Left ventricle myocardium inferior (tissue), 1 donor: ENCODE data around the gene TEC. TPM values are rescaled to one million over a fixed set of nuclear protein-coding genes. Genes with fewer than 3 reads are reported as not detected.

ENCODE experiments used
- DNase-seq: peaks from one replicate; pipeline ENCODE4 v3.0.0-alpha.2; 2020
- H3K27ac ChIP-seq: fragments of 200-600 bp; replicated peaks from 2 replicates; pipeline ENCODE4 v1.8.0; 2021
- H3K27me3 ChIP-seq: fragments of 200-600 bp; 2 replicates; pipeline ENCODE4 v1.8.0; 2021; ENCODE audit warnings: low read depth
- H3K36me3 ChIP-seq: fragments of 200-600 bp; 2 replicates; pipeline ENCODE4 v1.8.0; 2021
- H3K4me1 ChIP-seq: fragments of 200-600 bp; 2 replicates; pipeline ENCODE4 v1.8.0; 2021
- H3K4me3 ChIP-seq: fragments of 200-600 bp; 2 replicates; pipeline ENCODE4 v1.8.0; 2021; ENCODE audit warnings: mild to moderate bottlenecking, moderate library complexity
- H3K9me3 ChIP-seq: fragments of 200-600 bp; replicated peaks from 2 replicates; pipeline ENCODE4 v1.8.0; 2021
- CTCF ChIP-seq: fragments of 200-600 bp; IDR thresholded peaks from 2 replicates; pipeline ENCODE4 v1.8.0; 2021; ENCODE audit warnings: antibody characterized with exemption, mild to moderate bottlenecking, borderline replicate concordance
- intact Hi-C: fragments of 100-400 bp; cut with micrococcal nuclease; formaldehyde crosslinking; loops from one replicate; pipeline ENCODE4 v1.11.0; 2022
- total RNA-seq: library from RNA; stranded (reverse); fragmentation: NEBNext Ultra II Directional; extraction: Animal tissue kit (Norgen Biotek cat#: 25700); gene quantifications from one replicate; pipeline ENCODE4 v1.2.1, GENCODE V29; 2021
- donor health status: DM: no; HTN: yes; CAD: no; lungs with severe emphysema.

The TEC gene
- total RNA-seq, 1 donor from 2014 or later = 1.9 TPM

- no peaks in the 10 kb centered on the region for H3K36me3 ChIP-seq
- intact Hi-C loops = no loop called here
- H3K9me3 ChIP-seq = no peaks in the 10 kb centered on the region
- TF ChIP-seq CTCF = no peak
- DNase-seq = no peak
- H3K4me1 ChIP-seq = no peaks in the 10 kb centered on the region
- H3K27ac ChIP-seq = no peak overlapping the region
- no peak overlapping the region for H3K4me3 ChIP-seq
- H3K27me3 ChIP-seq = no peaks in the 10 kb centered on the region
These were observed 73.8 kb downstream of the TEC start for GRCh38 chr4:48195853-48196252.

- intact Hi-C loops = no loop called here
- Histone ChIP-seq H3K36me3 (no peaks in the 10 kb centered on the region), H3K27ac (no peak overlapping the region), H3K9me3 (no peaks in the 10 kb centered on the region), H3K4me3 (no peak overlapping the region), H3K27me3 (no peaks in the 10 kb centered on the region), H3K4me1 (no peaks in the 10 kb centered on the region)
- DNase-seq = no peak
- no peak for TF ChIP-seq CTCF
These were observed 74.3 kb downstream of the TEC start for GRCh38 chr4:48195374-48195773.

- TF ChIP-seq CTCF = no peak
- H3K4me1 ChIP-seq = no peaks in the 10 kb centered on the region
- no peaks in the 10 kb centered on the region for H3K27me3 ChIP-seq
- no peaks in the 10 kb centered on the region for H3K9me3 ChIP-seq
- no peaks in the 10 kb centered on the region for H3K36me3 ChIP-seq
- H3K4me3 ChIP-seq = no peak overlapping the region
- no peak for DNase-seq
- no peak overlapping the region for H3K27ac ChIP-seq
- intact Hi-C loops = no loop called here
These were observed 74.7 kb downstream of the TEC start for GRCh38 chr4:48194971-48195370.

GRCh38 chr4:48193921-48194468 is 75.6 kb downstream of the TEC start:
- no peaks in the 10 kb centered on the region for H3K27me3 ChIP-seq
- no peak for TF ChIP-seq CTCF
- H3K9me3 ChIP-seq = no peaks in the 10 kb centered on the region
- H3K4me3 ChIP-seq = no peak overlapping the region
- H3K27ac ChIP-seq = no peak overlapping the region
- no peak for DNase-seq
- no peaks in the 10 kb centered on the region for H3K4me1 ChIP-seq
- H3K36me3 ChIP-seq = no peaks in the 10 kb centered on the region
- intact Hi-C loops = no loop called here

GRCh38 chr4:48193096-48193836 is 76.4 kb downstream of the TEC start:
- Histone ChIP-seq H3K36me3 (no peaks in the 10 kb centered on the region), H3K27me3 (no peaks in the 10 kb centered on the region), H3K9me3 (no peaks in the 10 kb centered on the region), H3K4me3 (no peak overlapping the region), H3K27ac (no peak overlapping the region), H3K4me1 (no peaks in the 10 kb centered on the region)
- TF ChIP-seq CTCF = no peak
- DNase-seq = no peak
- intact Hi-C loops = no loop called here
